ENCODE results near the gene ZNF227.
"Not testable (repeated sequence)": the region's sequence is repeated elsewhere in the genome, so short reads cannot be mapped to it uniquely, and the experiment has no call there.

ZNF227 gene

GRCh38 chr19:44212250-44212865, at the start of gene ZNF227:
ZNF227 (plus strand) TSS chr19:44212532; CDS start chr19:44217793, 5,261 bp downstream.
- DNase-seq = peak; percentile 85 to 95 (median 88)

GRCh38 chr19:44163789-44164188, 48.5 kb upstream of the ZNF227 start:
- DNase-seq = no peak

- no peak for DNase-seq
Measured at GRCh38 chr19:44164327-44164672, 48.0 kb upstream of the ZNF227 start.

GRCh38 chr19:44164673-44165512, 47.4 kb upstream of the ZNF227 start, which contains the start of gene ZNF226:
ZNF226 (plus strand) TSS chr19:44165100; CDS start chr19:44170081, 4,981 bp downstream.
- peak; percentile 86 to 98 (median 98) for DNase-seq

GRCh38 chr19:44170660-44171059, 41.7 kb upstream of the ZNF227 start:
- DNase-seq = not testable (repeated sequence)

- no peak for DNase-seq
Measured at GRCh38 chr19:44176590-44176989, 35.7 kb upstream of the ZNF227 start.

- DNase-seq = no peak
Measured at GRCh38 chr19:44180968-44181367, 31.4 kb upstream of the ZNF227 start.

GRCh38 chr19:44182145-44182544, 30.2 kb upstream of the ZNF227 start:
- DNase-seq = no peak

GRCh38 chr19:44190020-44190419, 22.3 kb upstream of the ZNF227 start:
- no peak for DNase-seq

- no peak for DNase-seq
Measured at GRCh38 chr19:44192127-44192526, 20.2 kb upstream of the ZNF227 start.

- no peak for DNase-seq
Measured at GRCh38 chr19:44196772-44197171, 15.6 kb upstream of the ZNF227 start.

- DNase-seq = no peak
Measured at GRCh38 chr19:44202470-44202869, 9.9 kb upstream of the ZNF227 start.

GRCh38 chr19:44202974-44203373, 9.4 kb upstream of the ZNF227 start:
- no peak for DNase-seq

GRCh38 chr19:44203877-44204276, 8.5 kb upstream of the ZNF227 start:
- DNase-seq = not testable (repeated sequence)

GRCh38 chr19:44204772-44205171, 7.6 kb upstream of the ZNF227 start:
- no peak for DNase-seq

GRCh38 chr19:44207126-44207803, 5.1 kb upstream of the ZNF227 start:
- peak; percentile 88 to 96 (median 95) for DNase-seq

GRCh38 chr19:44212866-44213346, 574 bp downstream of the ZNF227 start:
- DNase-seq = peak in 2 of 3 experiments; percentile 36 to 69

- DNase-seq = not testable (repeated sequence)
Measured at GRCh38 chr19:44219926-44220325, 7.6 kb downstream of the ZNF227 start.

- DNase-seq = not testable (repeated sequence)
Measured at GRCh38 chr19:44220761-44221160, 8.4 kb downstream of the ZNF227 start.

- not testable (repeated sequence) for DNase-seq
Measured at GRCh38 chr19:44221291-44221690, 9.0 kb downstream of the ZNF227 start.

- no peak for DNase-seq
Measured at GRCh38 chr19:44228318-44228717, 16.0 kb downstream of the ZNF227 start.

GRCh38 chr19:44232867-44233266, 20.5 kb downstream of the ZNF227 start:
- DNase-seq = no peak

GRCh38 chr19:44236384-44236783, 24.1 kb downstream of the ZNF227 start:
- no peak for DNase-seq
